A204.1 (cell line): ENCODE measurements around the gene MRPL40.
"Not testable (repeated sequence)": the region's sequence is repeated elsewhere in the genome, so short reads cannot be mapped to it uniquely, and the experiment has no call there.

Experiments
- FAIRE-seq: peaks from 2 replicates; lab custom pipeline; 2012; peaks lifted over from hg19 to GRCh38; lab: Jason Lieb, UNC

Gene MRPL40

DNA sequence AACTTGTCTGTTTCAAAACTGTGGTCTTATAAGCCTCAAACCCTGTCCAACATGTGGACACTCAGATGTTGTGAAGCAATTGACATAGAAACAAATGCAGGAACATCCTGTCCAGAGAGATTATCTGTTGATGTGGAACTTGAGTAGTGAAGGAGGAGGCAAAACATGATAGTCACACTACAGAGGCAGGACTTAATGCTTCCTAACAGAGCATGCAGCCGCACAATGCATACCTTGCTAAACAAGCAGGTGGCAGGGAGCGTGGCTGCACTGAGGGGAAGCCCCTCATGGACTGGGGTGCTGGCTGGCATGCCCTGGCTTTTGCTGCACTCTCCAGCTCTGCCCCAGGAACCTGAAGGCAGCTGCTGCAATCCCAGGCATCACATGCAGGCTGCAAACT, 9.8 kb downstream of the MRPL40 start:
- FAIRE-seq, result no peak

DNA sequence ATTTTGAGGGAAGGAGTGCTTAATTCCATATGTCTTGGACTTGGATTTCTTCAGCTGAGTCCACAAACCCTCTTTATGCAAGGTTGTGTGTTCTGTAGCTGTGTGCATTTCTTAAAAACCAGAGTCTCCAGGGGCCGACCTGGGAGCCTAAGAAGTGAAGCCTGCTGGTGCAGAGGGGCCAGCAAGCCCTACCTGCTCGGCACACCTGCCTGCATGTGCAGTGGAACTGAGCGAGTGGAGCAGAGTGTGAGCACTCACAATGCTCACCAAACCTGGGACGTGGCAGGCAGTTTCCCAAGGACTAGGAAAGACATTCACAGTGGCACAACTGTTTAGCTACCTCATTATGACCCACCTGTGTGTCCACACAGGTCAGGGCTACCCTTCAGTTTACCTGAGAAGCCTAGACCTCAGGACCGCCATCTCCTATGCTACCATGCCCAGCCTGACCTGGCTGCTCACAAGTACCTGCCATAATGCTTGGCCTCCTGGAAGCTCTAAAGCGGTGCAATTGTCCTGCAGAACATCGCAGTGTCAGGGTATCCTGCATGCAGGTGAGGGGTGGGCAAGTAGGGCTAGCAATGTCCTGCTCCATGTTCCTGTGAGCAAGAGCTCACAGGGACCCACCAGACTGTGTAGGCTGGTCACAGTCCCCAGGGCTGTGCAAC, 11.3 kb downstream of the MRPL40 start:
- no peak for FAIRE-seq

DNA sequence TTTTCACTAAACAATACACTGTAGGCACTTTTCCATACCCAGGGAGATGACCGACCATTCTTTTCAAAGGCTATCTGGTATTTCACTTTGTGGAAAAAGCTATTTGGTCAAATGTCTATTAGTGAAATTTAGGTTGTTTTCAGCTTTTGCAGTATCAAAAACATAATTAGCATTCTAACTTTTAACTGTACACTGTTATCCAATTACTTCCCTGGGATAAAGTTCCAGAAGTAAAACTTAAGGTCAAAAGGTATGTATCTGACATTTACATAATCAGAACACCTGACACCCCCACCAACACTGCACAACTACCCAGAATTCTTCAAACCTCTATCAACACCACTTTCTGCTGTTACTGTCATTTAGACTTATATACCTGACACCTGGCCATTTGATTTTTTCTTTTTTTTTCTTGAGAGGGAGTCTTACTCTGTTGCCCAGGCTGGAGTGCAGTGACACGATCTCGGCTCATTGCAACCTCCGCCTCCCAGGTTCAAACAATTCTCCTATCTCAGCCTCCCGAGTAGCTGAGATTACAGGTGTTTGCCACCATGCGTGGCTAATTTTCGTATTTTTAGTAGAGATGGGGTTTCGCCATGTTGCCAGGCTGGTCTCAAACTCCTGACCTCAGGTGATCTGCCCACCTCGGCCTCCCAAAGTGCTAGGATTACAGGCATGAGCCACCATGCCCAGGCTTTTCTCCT, 13.1 kb downstream of the MRPL40 start:
- FAIRE-seq, result not testable (repeated sequence)

DNA sequence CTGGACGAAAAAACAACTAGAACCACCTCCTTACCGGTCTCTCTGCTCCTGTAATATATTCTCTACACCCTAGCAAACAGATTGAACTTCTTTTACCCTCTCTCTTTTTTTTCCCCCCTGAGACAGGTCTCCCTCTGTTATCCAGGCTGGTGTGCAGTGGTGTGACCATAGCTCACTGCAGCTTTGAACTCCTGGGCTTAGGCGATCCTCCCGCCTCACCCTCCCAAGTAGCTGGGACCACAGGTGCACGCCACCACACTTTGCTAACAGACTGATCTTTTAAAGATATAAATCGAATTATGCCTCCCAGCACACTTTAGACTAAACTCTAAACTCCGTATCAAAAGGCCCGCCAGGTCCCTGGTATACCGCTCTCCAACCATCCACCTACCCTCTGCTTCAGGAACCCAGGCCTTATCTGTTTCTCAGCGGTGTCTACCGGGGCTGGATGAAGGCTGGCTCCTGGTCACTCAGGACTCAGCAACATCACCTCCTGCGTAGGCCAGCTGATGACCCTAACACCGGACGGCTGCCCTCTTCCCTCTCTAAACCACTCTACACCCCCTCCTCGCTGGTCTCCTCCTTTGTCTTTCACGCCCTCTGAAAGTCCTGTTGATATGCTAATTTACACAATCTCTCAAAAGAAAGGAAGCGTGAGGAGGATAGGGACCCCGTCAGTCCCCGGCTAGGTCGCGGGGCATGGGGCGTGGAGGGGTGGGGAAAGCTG, 14.4 kb downstream of the MRPL40 start:
- no peak for FAIRE-seq

DNA sequence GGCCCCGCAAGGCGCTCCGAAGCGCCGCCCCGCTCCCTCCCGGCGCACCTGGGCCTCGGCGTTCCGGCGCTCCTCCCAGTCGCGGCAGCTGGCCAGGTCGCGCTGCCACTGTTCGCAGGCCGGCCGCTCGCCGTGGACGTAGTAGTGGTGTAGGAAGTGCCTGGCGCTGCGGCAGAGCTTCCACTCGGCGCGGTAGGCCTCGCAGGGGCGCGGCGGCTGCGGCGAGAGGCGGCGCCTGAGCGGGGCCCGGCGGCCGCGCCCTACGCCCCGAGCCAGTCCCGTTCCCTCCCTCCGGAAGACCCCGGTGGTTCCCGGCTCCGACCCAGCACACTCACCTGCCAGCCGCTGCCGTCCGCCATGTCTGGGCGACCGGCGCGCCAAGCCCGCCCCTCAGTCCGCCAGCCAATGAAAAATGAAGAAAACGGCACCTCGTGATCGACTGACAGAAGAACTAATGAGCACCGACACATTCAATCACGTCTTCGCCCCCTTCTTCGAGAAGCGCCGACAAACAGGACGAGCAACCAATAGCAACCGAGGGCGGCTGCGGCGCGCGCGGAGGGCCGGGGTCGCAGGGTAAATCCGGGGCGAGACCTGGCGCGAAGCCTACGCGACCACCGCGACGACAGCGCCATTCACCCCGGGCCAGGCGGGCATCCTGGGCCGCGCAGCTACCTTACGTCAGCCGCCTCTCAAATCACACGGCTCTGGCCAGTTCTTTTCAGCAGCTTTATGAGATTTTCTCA, 15.2 kb downstream of the MRPL40 start, which contains the start of gene C22orf39:
TSS of gene C22orf39 (minus strand) at position 382 of the 746 bp plus-strand sequence. CDS start at position 359, 23 bp downstream.
- FAIRE-seq, result peak; percentile 56

DNA sequence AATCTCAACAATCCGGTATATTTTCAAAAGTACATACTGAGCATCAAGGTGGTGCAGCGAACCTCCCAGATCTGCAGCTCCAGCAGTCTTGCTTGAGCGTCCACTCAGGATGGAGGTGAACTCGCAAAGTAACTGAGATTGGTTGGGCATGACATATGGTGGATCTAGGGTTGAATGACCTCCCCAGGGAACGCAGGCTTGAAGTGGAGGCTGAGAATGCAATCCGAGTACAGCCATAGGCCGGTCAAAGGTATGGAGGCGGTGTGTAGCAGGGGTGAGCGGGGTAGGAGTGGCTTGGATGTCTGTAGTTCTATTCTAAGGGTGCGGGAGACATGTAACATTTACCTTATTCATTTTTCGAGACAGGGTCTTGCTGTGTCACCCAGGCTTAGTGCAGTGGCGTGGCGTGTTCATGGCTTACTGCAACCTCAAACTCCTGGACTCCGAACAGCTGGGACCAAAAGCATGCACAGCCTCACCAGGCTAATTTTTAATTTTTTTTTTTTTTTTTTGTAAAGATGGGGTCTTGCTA, 15.8 kb downstream of the MRPL40 start:
- FAIRE-seq, result no peak

DNA sequence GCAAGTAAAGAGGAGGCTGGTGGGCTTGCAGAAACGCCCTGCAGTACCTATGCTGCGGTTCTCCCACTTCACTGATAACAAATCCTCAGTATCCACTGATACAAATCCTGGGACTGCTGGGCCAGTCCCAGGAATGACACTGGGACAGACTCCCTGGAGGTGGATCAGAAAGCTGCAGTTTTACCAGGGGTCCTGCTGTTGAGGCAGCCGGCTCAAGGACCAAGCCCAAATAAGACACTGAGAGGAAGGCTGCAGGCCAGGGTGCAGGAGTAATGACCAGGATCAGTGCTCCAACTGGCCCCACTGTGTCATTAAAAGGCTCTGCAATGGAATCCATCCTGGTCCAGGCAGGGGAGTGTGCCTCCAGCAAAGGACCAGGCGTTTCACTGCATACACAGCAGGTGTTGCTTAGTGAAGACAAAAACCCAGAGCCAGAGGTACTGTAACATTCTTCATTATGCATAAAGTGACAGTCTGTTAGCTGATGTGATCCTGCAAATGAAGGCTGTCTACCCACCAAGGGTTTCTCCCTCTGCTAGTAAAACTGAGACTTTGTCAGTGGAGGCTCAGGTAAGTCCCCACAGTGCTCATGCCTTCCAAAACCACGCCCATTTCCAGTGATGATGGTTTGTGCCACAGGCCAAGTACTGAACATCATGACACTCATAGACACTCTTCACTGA, 16.5 kb downstream of the MRPL40 start:
- FAIRE-seq, result no peak

DNA sequence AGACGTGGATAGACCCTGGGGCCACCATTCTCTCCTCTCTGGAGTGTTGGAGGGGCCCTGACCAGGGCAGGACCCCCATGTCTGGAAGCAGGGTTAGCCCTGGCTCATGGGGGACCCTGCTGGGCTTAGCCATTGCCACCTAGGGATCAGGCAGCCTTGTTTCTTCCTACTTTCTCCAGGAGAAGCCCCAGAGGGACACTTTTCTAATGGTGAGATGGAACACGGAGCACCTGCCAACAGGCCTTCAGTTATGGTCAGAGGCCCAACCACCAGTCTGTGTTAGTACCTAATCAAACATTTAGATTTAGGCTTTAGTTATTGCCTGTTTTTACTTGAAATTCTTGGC, 17.1 kb downstream of the MRPL40 start:
- FAIRE-seq, result no peak

DNA sequence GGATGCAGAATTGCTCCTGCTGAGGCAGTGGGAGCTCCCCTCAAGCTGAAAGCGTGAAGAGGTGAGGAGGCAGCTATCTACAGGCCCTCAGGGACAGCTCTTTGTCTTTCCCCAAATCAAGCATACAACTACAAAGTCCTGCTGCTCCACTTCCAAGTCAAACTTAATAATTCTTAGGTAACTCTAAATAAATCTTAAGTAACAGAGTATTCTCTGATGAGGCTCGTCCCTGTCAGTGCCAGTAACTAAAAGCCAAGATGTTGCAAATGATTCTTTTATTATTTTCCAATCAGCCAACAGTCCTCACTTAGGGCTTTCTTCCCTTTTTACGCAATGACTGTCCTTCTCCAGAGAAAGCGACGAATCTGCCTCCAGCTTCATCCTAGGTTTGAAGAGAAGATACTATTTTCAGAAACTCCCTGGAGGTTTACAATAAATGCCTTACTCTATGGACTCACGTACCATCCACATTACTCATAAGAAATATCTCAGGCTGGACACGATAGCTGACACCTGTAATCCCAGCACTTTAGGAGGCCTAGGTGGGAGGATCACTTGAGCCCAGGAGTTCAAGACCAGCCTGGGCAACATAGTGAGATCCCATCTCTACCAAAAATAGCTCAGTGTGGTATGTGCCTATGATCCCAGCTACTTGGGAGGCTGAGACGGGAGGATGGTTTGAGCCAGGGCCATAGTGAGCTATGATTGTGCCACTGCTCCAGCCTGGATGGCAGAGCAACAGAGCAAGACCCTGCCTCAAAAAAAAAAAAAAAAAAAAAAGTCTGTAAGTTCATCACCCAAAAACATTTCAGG, 18.2 kb downstream of the MRPL40 start:
- FAIRE-seq, result no peak

DNA sequence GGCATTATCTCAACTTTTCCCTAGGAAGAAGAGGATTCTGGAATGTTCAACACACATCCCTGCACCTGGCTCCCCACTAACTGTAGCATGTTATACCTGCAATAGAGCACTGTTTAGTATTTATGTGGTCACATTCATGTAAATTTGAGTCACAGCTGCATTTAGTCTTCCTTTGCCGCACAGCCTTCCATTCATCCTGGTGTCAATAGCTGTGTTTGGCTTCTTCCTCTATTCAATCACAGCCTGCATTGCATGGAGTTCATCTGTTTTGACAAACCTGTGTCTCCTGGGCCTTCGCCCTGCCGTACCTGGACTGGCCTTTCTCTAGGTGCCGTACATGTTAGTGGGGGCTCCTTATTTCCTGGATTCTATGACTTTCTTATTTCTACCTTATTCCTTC, 19.2 kb downstream of the MRPL40 start:
- FAIRE-seq, result no peak

DNA sequence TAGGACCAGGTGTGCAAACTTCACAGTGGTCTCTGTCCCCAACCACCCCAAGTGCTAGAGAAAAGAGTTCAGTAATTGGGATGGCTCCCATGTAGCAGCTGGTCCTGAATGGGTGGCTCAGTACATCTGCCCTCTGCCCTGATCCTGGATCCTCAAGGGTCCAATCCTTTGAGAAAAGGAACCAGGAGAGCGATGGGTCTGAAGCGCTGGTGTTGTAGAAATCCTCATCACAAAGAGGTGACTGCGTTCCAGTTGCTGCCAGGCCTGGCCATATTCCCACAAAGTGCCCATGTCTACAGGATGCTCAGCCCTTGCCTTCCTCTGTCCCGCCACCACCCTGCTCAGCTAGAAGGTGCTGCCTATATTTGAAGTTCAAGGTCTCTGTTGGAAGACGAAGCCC, 21.4 kb downstream of the MRPL40 start:
- FAIRE-seq, result no peak

DNA sequence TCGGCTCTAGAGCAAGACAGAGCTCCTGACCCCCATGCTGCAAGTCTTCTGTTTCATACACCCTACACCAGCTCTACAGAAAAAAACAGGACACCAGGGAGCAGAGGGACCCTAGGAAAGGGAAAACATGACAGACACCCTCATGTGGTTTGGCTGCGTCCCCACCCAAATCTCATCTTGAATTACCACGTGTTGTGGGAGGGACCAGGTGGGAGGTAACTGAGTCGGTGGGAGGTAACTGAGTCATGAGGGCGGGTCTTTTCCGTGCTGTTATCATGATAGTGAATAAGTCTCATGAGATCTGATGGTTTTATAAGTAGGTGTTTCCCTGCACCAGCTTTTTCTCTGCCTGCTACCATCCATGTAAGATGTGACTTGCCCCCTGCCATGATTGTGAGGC, 21.8 kb downstream of the MRPL40 start:
- no peak for FAIRE-seq

DNA sequence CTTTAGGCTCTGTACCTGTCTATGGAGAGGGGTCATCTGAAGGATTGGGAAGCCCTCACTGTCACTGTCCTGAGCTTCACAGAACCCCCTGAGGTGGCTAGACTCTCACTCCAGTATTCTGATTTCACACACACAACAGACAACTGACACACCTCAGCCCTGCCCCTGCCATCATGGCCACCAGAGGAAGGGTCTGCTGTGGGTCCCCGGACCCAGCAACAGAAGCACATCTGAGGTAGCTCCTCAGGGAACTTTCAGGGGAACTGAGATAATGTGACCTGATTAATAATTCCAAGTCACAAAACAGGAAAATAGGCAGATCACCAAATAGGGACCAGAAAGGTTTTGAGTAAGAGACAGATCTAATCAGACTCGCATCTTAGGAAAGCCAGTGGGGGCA, 22.7 kb downstream of the MRPL40 start:
- no peak for FAIRE-seq

DNA sequence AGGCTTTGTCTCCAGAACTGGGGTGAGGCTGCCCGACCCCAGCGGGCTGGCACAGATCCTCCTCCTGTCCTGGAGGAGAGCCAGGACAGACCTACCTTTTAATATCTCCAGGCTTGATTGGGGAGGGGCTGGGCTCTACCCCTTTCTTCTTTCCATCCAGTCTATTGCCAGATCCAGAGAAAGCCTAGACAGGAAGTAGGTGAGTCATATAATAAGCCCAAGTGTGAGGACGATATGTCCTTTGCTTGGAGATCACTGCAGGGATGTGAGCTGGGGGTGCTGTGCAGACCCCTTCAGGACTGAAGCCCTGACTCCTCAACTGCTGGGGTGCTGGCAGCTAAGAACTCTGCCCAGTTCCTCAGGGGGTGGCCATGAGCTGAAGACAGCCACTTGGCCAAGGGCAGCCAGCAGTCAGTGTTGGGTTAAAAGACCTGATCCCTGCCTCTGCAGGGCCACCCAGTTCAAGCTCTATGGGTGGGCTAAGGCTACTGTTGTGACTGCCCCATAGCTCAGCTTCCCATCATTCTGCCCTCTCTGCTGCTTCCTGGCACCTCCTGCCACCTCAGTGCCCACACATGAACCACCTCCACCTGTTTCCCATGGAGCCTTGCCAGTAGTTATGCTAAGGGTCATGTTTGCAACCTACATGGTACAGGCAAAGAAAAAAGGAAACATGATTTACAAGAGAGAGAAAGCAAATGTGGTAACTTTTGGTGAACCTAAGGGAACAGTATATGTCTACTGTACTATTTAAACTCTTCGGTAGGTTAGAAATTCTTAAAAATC, 23.4 kb downstream of the MRPL40 start:
- FAIRE-seq, result no peak

DNA sequence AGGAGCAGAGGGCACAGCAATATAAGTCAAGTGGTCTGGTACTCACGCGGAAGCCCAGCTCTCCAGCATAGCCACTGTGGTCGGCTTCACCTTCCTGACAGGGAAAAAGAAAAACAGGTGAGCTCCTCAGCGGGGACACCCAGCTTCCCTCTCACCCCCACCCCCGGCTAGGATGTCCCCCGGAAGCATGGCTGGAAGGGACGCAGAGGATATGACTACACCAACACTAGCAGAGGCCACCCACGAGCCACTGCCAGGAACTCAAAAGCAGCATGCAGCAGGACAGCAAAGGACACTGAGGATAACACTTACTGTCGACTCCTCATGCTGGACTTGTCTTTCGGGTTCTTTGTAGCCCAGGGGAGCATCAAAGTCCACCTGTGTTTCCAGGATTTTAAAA, 24.2 kb downstream of the MRPL40 start:
- no peak for FAIRE-seq

DNA sequence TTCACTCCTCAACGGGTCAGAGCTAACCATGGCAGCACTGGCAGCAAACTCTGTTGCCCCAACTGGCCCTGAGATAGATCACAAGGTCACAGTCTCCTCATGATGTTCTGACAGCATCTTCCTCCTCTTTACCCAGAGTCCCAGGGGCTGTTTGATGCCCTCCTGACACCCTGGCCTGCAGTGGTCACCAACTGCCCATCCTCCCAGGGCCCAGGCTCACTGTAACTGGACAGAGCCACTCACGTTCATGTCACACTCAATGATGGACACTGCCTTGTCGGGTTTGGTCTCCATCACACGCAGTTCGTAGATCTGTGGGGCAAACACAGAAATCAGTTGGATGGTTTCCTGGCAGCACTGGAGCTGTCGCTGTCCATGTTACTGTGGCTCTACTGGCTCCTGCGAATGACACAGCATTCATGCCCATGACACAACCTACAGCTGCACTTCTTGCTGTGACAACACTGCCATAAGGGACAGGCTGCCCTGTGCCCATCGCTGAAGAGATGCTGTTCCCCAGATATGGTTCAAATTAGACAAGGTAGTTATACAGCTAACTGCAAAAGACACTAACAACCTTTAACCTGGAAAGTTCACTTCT, 25.6 kb downstream of the MRPL40 start:
- no peak for FAIRE-seq

DNA sequence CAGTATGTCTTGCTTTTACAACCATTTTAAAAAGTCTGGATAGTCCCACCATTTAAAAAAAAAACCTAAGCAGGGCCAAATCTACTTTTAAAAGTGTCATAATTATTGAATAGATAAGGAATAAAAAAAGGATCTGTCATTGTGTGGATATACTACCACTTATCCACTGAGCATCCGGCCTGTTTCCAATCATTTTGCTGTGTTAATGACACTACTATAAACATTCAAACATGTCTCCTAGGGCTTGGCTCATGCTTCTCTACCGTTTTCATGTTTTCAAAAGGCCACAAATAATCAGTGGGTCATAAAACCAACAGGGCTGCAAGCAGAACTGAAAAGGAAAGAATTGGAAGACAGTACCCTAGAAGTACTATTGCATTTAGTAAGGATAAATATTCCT, 27.7 kb downstream of the MRPL40 start:
- FAIRE-seq, result no peak

DNA sequence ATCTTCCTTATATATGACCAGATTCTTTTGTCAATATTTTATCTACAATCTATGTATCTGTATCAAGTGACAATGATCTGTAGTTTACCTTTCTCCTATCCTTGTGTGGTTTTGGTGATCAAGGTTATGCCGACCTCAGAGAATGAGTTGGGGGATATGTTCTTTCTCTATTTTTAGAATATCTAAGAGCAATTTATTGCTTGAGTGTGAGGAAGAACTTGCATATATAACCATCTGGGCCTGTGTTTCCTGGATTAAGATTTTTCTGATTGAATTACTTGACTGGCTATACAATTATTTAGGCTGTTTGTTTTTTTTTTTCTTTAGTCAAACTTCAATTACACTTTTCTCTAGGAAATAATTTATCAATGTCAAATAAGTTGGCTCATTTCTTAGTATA, 29.2 kb downstream of the MRPL40 start:
- no peak for FAIRE-seq

DNA sequence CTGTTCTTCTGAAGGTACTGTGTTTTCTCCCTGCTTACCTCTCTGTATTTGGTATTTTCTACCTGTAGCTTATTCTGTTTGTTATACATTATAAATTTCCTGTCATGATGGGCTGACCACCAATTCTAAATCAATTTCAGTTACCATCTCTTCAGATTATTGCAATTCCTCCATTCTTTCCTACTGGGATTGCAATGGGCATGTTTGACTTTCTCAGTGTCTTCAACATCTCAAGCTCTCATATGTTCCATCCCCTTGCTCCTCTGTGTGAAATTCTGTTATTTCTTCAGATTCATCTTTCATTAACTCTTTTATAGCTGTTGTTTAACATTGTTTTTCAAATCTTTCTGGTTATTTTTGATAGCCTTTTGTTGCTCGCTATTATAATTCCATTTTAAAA, 30.7 kb downstream of the MRPL40 start:
- no peak for FAIRE-seq
